Astrocyte of the spinal cord (primary cell): Measurements from ENCODE around the gene ARHGAP42.

Experiments used
- DNase-seq: peaks from one replicate; pipeline ENCODE4 v3.0.0; 2011; ENCODE audit warnings: low read depth, low spot score
- H3K4me3 ChIP-seq: 2 replicates; pipeline ENCODE4 v1.5.1; 2011; ENCODE audit warnings: low read depth, mild to moderate bottlenecking, low read length, moderate library complexity
- CTCF ChIP-seq: IDR thresholded peaks from 2 replicates; pipeline ENCODE4 v1.5.1; 2012; ENCODE audit warnings: low read depth, mild to moderate bottlenecking, low read length, inconsistent platforms
- in situ Hi-C: cut with HindIII; loops from 2 replicates; pipeline ENCODE4 v1.10.0; 2017; ENCODE audit warnings: low sequenced_read_pairs

ARHGAP42 gene

GRCh38 chr11:100825626-100826025, 138.5 kb downstream of the ARHGAP42 start:
- in situ Hi-C loops, result no loop called here
- DNase-seq, result no peak
- TF ChIP-seq CTCF, result no peak
- H3K4me3 ChIP-seq, result no peak overlapping the region

- in situ Hi-C loops, result no loop called here
- H3K4me3 ChIP-seq, result no peak overlapping the region
- DNase-seq, result peak; percentile 90
- TF ChIP-seq CTCF, result peak; percentile 53
These were observed 141.0 kb downstream of the ARHGAP42 start for GRCh38 chr11:100827934-100828661.

- TF ChIP-seq CTCF, result no peak
- in situ Hi-C loops, result no loop called here
- no peak for DNase-seq
These were observed 143.2 kb downstream of the ARHGAP42 start for GRCh38 chr11:100830274-100830673.

GRCh38 chr11:100830978-100831732, 144.1 kb downstream of the ARHGAP42 start:
- peak; percentile 70 for DNase-seq
- no peak for TF ChIP-seq CTCF
- no peak overlapping the region for H3K4me3 ChIP-seq
- in situ Hi-C loops, result no loop called here

More at GRCh38 chr11:100830274-100830673, 143.2 kb downstream of the ARHGAP42 start:
- no peak overlapping the region for H3K4me3 ChIP-seq

- in situ Hi-C loops, result no loop called here
- TF ChIP-seq CTCF, result no peak
- no peak overlapping the region for H3K4me3 ChIP-seq
- no peak for DNase-seq
These were observed 144.9 kb downstream of the ARHGAP42 start for GRCh38 chr11:100831929-100832494.

- no peak for TF ChIP-seq CTCF
- no peak for DNase-seq
- in situ Hi-C loops, result no loop called here
- H3K4me3 ChIP-seq, result no peak overlapping the region
These were observed 145.7 kb downstream of the ARHGAP42 start for GRCh38 chr11:100832829-100833228.
